H9 (cell line): ENCODE measurements around the gene DOCK1. TPM values are rescaled to one million over a fixed set of nuclear protein-coding genes. Genes with fewer than 3 reads are reported as not detected.

Experiments used
- DNase-seq: peaks from one replicate; pipeline ENCODE4 v3.0.0-alpha.2; 2017
- H2AFZ ChIP-seq: one replicate; pipeline ENCODE4 v1.6.1; 2013; ENCODE audit warnings: mild to moderate bottlenecking, low read length, control low read depth, moderate library complexity
- H2AK5ac ChIP-seq: 2 replicates; pipeline ENCODE4 v1.6.1; 2013; ENCODE audit warnings: low read length, control low read depth, mixed read lengths; ENCODE audit not compliant: insufficient read length
- H2BK120ac ChIP-seq: one replicate; pipeline ENCODE4 v1.6.1; 2013; ENCODE audit warnings: low read depth, mild to moderate bottlenecking, low read length, control low read depth, inconsistent platforms; ENCODE audit not compliant: poor library complexity, severe bottlenecking
- H2BK12ac ChIP-seq: 2 replicates; pipeline ENCODE4 v1.6.1; 2013; ENCODE audit warnings: low read length, control low read depth, mixed read lengths, low read depth; ENCODE audit not compliant: insufficient read length
- H2BK15ac ChIP-seq: 2 replicates; pipeline ENCODE4 v1.6.1; 2013; ENCODE audit warnings: low read depth, low read length, control low read depth
- H2BK20ac ChIP-seq: one replicate; pipeline ENCODE4 v1.6.1; 2013; ENCODE audit warnings: low read depth, mild to moderate bottlenecking, low read length, control low read depth, inconsistent platforms; ENCODE audit not compliant: poor library complexity, severe bottlenecking
- H2BK5ac ChIP-seq: 2 replicates; pipeline ENCODE4 v1.6.1; 2013; ENCODE audit warnings: low read length, control low read depth, mixed read lengths; ENCODE audit not compliant: insufficient read length
- H3K14ac ChIP-seq: 2 replicates; pipeline ENCODE4 v1.6.1; 2013; ENCODE audit warnings: low read length, control low read depth; ENCODE audit not compliant: insufficient read depth
- H3K18ac ChIP-seq: 2 replicates; pipeline ENCODE4 v1.6.1; 2013; ENCODE audit warnings: low read depth, mild to moderate bottlenecking, mixed read lengths, low read length, control low read depth; ENCODE audit not compliant: insufficient read length
- H3K23ac ChIP-seq: 2 replicates; pipeline ENCODE4 v1.6.1; 2013; ENCODE audit warnings: low read length, control low read depth, mixed read lengths, low read depth; ENCODE audit not compliant: insufficient read length
- H3K23me2 ChIP-seq: 2 replicates; pipeline ENCODE4 v1.6.1; 2013; ENCODE audit warnings: low read depth, mild to moderate bottlenecking, mixed read lengths, low read length, control low read depth; ENCODE audit not compliant: insufficient read length, poor library complexity, severe bottlenecking
- H3K27ac ChIP-seq: 2 replicates; pipeline ENCODE4 v1.5.1; 2013; ENCODE audit warnings: low read length, control low read depth, mixed read lengths, low read depth; ENCODE audit not compliant: insufficient read length
- H3K27me3 ChIP-seq: 2 replicates; pipeline ENCODE4 v1.6.1; 2013; ENCODE audit warnings: low read length, control low read depth, inconsistent platforms; ENCODE audit not compliant: insufficient read depth
- H3K4ac ChIP-seq: 2 replicates; pipeline ENCODE4 v1.6.1; 2013; ENCODE audit warnings: low read depth, mild to moderate bottlenecking, control low read depth, inconsistent platforms, low read length, moderate library complexity
- H3K4me1 ChIP-seq: 2 replicates; pipeline ENCODE4 v1.6.1; 2013; ENCODE audit warnings: low read length, control low read depth, inconsistent platforms; ENCODE audit not compliant: insufficient read depth
- H3K4me2 ChIP-seq: 2 replicates; pipeline ENCODE4 v1.6.1; 2013; ENCODE audit warnings: low read length, control low read depth, mixed read lengths; ENCODE audit not compliant: insufficient read length, insufficient read depth
- H3K56ac ChIP-seq: 2 replicates; pipeline ENCODE4 v1.6.1; 2013; ENCODE audit warnings: low read depth, mild to moderate bottlenecking, mixed read lengths, low read length, control low read depth; ENCODE audit not compliant: insufficient read length
- H3K79me1 ChIP-seq: 2 replicates; pipeline ENCODE4 v1.6.1; 2013; ENCODE audit warnings: low read depth, mild to moderate bottlenecking, moderate library complexity, low read length, control low read depth, inconsistent platforms; ENCODE audit not compliant: insufficient read depth, poor library complexity, severe bottlenecking
- H3K79me2 ChIP-seq: 2 replicates; pipeline ENCODE4 v1.6.1; 2013; ENCODE audit warnings: low read length, control low read depth, inconsistent platforms; ENCODE audit not compliant: insufficient read depth
- H3K9ac ChIP-seq: 2 replicates; pipeline ENCODE4 v1.6.1; 2013; ENCODE audit warnings: low read length, control low read depth, mixed read lengths; ENCODE audit not compliant: insufficient read length; ENCODE audit errors: extremely low read depth
- H3K9me3 ChIP-seq: one replicate; pipeline ENCODE4 v1.6.1; 2013; ENCODE audit warnings: low read depth, low read length, inconsistent platforms; ENCODE audit not compliant: control insufficient read depth
- H3T11ph ChIP-seq: one replicate; pipeline ENCODE4 v1.6.1; 2013; ENCODE audit warnings: mild to moderate bottlenecking, low read length, control low read depth, inconsistent platforms
- H4K20me1 ChIP-seq: one replicate; pipeline ENCODE4 v1.6.1; 2013; ENCODE audit not compliant: control insufficient read depth, insufficient read length, insufficient read depth
- H4K5ac ChIP-seq: 2 replicates; pipeline ENCODE4 v1.6.1; 2013; ENCODE audit warnings: low read depth, mild to moderate bottlenecking, mixed read lengths, low read length, control low read depth; ENCODE audit not compliant: insufficient read length
- H4K8ac ChIP-seq: replicated peaks from 2 replicates; pipeline ENCODE4 v1.6.1; 2013; ENCODE audit warnings: low read length, control low read depth, mixed read lengths, low read depth; ENCODE audit not compliant: insufficient read length
- H4K91ac ChIP-seq: 2 replicates; pipeline ENCODE4 v1.6.1; 2013; ENCODE audit warnings: low read depth, mild to moderate bottlenecking, moderate library complexity, mixed read lengths, low read length, control low read depth; ENCODE audit not compliant: insufficient read length
- H3K27ac Mint-ChIP-seq, 3 experiments: 2 replicates in 2 of 3; 3 replicates in 1 of 3; pipeline ENCODE4 v1.8.0; 2020 to 2021; ENCODE audit warnings: mixed read lengths in 3 of 3, mild to moderate bottlenecking in 1 of 3, moderate library complexity in 1 of 3
- H3K27me3 Mint-ChIP-seq: 2 replicates; pipeline ENCODE4 v1.8.0; 2021; ENCODE audit warnings: low read depth, mild to moderate bottlenecking, moderate library complexity, mixed read lengths
- H3K36me3 Mint-ChIP-seq, 3 experiments: 2 replicates in 2 of 3; 3 replicates in 1 of 3; pipeline ENCODE4 v1.8.0; 2020 to 2021; ENCODE audit warnings: low read depth in 3 of 3, mixed read lengths in 3 of 3; ENCODE audit not compliant: insufficient read depth in 1 of 3
- H3K4me1 Mint-ChIP-seq, 2 experiments: 2 replicates each; pipeline ENCODE4 v1.8.0; 2020; ENCODE audit warnings: mixed read lengths in 2 of 2
- H3K4me3 Mint-ChIP-seq, 2 experiments: 2 replicates in 1 of 2; 3 replicates in 1 of 2; pipeline ENCODE4 v1.8.0; 2020 to 2021; ENCODE audit warnings: mild to moderate bottlenecking in 2 of 2, mixed read lengths in 2 of 2, moderate library complexity in 1 of 2
- H3K9me3 Mint-ChIP-seq, 2 experiments: 2 replicates in 1 of 2; 3 replicates in 1 of 2; pipeline ENCODE4 v1.8.0; 2020; ENCODE audit warnings: mild to moderate bottlenecking in 2 of 2, mixed read lengths in 2 of 2, moderate library complexity in 1 of 2
- WGBS: extraction: QIAGEN DNeasy Blood & Tissue Kit; methylation state at CpG from one replicate; pipeline ENCODE4 v1.1.7; 2013; ENCODE audit warnings: missing lambda C conversion rate, low lambda C conversion rate, mixed read lengths; ENCODE audit not compliant: insufficient read length; ENCODE audit errors: extremely low coverage; 5-methylcytosine and 5-hydroxymethylcytosine counted together
- total RNA-seq: library from RNA; stranded (reverse); gene quantifications from 2 replicates; pipeline ENCODE4 v1.2.1, GENCODE V29; 2021
- TF ChIP-seq, protein P1 (sequence below): fragments of 200-600 bp; sonication (generic); conservative IDR thresholded peaks from 3 replicates; pipeline ENCODE4 v1.8.0; 2021; ENCODE audit warnings: antibody characterized with exemption, mild to moderate bottlenecking

DOCK1 gene
- total RNA-seq, 1 experiment from 2014 or later = 57.0 TPM

DNA sequence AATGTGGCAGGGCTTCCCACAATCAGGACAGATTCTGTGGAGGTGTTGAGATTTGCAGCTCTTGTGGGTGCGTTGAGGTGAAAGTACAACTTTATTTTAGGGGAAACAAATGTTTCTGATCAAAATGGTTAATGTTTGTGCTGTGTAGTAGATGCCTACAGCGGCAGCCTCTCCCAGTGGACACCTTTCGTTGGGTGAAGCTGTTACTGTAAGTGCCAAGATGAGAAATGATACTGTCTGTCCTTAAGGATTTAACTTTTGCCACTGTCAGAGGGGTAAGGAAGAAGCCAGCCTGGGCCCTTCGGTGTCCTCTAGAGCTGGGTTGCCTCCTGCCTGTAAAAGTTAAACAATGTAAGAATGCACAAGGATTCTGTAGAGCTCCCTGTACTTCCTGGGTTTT, 27.9 kb downstream of the DOCK1 start:
- no peak overlapping the region for H2BK12ac ChIP-seq
- H3K27me3 ChIP-seq = no peaks in the 10 kb centered on the region
- H3K27ac ChIP-seq = no peak overlapping the region
- WGBS = no CpG with 5 or more reads among the region's 4 CpGs
- no peak overlapping the region for H2BK120ac ChIP-seq
- no peak overlapping the region for H3K23ac ChIP-seq
- no peak overlapping the region for H4K5ac ChIP-seq
- DNase-seq = no peak
- Mint-ChIP-seq H3K36me3 (peaks cover 11 to 28% (median 22%) of the 10 kb centered on the region in 3 experiments), H3K4me1 (peaks cover 26 to 35% of the 10 kb centered on the region in 2 experiments), H3K27me3 (no peaks in the 10 kb centered on the region), H3K4me3 (no peak overlapping the region), H3K27ac (peak overlapping the region; percentile 69 to 85 (median 81); a peak in 3 of 7 replicates), H3K9me3 (no peaks in the 10 kb centered on the region; a peak in 1 of 5 replicates)
- no peak overlapping the region for H4K91ac ChIP-seq
- no peaks in the 10 kb centered on the region for H4K20me1 ChIP-seq
- H3K79me2 ChIP-seq = peaks cover 10% of the 10 kb centered on the region; the same call in 1 of the 2 replicates
- H3T11ph ChIP-seq = no peak overlapping the region
- no peak overlapping the region for H2AFZ ChIP-seq
- H3K9ac ChIP-seq = no peak overlapping the region
- H2BK5ac ChIP-seq = no peak overlapping the region
- H3K4me2 ChIP-seq = no peak overlapping the region
- H3K23me2 ChIP-seq = no peaks in the 10 kb centered on the region
- no peak overlapping the region for H3K56ac ChIP-seq
- H2BK20ac ChIP-seq = no peak overlapping the region
- TF ChIP-seq, protein P1, sequence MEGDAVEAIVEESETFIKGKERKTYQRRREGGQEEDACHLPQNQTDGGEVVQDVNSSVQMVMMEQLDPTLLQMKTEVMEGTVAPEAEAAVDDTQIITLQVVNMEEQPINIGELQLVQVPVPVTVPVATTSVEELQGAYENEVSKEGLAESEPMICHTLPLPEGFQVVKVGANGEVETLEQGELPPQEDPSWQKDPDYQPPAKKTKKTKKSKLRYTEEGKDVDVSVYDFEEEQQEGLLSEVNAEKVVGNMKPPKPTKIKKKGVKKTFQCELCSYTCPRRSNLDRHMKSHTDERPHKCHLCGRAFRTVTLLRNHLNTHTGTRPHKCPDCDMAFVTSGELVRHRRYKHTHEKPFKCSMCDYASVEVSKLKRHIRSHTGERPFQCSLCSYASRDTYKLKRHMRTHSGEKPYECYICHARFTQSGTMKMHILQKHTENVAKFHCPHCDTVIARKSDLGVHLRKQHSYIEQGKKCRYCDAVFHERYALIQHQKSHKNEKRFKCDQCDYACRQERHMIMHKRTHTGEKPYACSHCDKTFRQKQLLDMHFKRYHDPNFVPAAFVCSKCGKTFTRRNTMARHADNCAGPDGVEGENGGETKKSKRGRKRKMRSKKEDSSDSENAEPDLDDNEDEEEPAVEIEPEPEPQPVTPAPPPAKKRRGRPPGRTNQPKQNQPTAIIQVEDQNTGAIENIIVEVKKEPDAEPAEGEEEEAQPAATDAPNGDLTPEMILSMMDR = no peak
- no peak overlapping the region for H4K8ac ChIP-seq
- H2AK5ac ChIP-seq = no peak overlapping the region
- H3K9me3 ChIP-seq = no peaks in the 10 kb centered on the region
- no peak overlapping the region for H3K18ac ChIP-seq
- H3K4ac ChIP-seq = no peak overlapping the region
- no peak overlapping the region for H2BK15ac ChIP-seq
- peaks cover 8% of the 10 kb centered on the region for H3K79me1 ChIP-seq
- H3K14ac ChIP-seq = no peak overlapping the region
- no peaks in the 10 kb centered on the region for H3K4me1 ChIP-seq
